ENCODE data around the gene C1orf210. TPM values are rescaled to one million over a fixed set of nuclear protein-coding genes. Genes with fewer than 3 reads are reported as not detected.

C1orf210 gene
- total RNA-seq, 1 experiment from 2014 or later = 5.9 TPM

DNA sequence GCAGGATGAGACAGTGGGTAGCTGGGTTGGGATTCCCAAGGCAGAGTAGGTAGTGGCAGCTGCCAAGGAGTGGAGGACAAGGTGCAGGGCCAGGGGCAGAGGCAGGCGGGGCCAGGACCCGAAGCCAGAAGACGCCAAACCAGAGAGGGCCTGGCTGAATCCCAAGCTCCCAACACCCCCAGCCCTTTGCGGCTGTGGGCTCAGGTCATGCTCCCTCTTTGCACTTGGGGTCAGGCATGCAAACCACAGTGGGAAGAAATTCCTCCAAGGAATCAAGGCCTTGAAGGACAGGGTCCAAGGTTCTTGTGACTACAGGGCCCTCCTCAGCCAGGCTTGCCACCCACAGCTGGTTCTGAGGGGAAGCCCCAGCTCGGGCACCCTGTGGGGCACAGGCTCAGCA lies 6.2 kb downstream of the C1orf210 start:
- no CpG with 5 or more reads among the region's 5 CpGs for WGBS (ENCODE audit: extremely low coverage, insufficient read length, low lambda C conversion rate)

More for the DNA sequence above, 6.2 kb downstream of the C1orf210 start:
- no peak overlapping the region for H3K4me3 Mint-ChIP-seq
- no peak overlapping the region for H4K5ac ChIP-seq (ENCODE audit: insufficient read length, low read depth, low read length)
- peaks cover 3% of the 10 kb centered on the region for H3K27me3 Mint-ChIP-seq (ENCODE audit: low read depth)
- no peaks in the 10 kb centered on the region for H3K23me2 ChIP-seq (ENCODE audit: insufficient read length, low read depth, low read length, poor library complexity, severe bottlenecking)
- H2BK120ac ChIP-seq (ENCODE audit: low read depth, low read length, poor library complexity, severe bottlenecking) = no peak overlapping the region
- H2BK15ac ChIP-seq (ENCODE audit: low read depth, low read length) = no peak overlapping the region
- H4K8ac ChIP-seq (replicated peaks; ENCODE audit: insufficient read length, low read depth, low read length) = no peak overlapping the region
- H2AFZ ChIP-seq (ENCODE audit: low read length) = no peak overlapping the region
- H4K91ac ChIP-seq (ENCODE audit: insufficient read length, low read depth, low read length) = no peak overlapping the region
- peaks cover 4% of the 10 kb centered on the region; the same call in 1 of the 2 replicates for H3K4me1 ChIP-seq (ENCODE audit: insufficient read depth, low read length)
- no peaks in the 10 kb centered on the region for H4K20me1 ChIP-seq (ENCODE audit: control insufficient read depth, insufficient read depth, insufficient read length)
- no peak overlapping the region for H3K56ac ChIP-seq (ENCODE audit: insufficient read length, low read depth, low read length)
- H3K18ac ChIP-seq (ENCODE audit: insufficient read length, low read depth, low read length) = no peak overlapping the region
- no peak overlapping the region for H3K14ac ChIP-seq (ENCODE audit: insufficient read depth, low read length)
- peaks cover 3 to 6% of the 10 kb centered on the region in 2 experiments for H3K4me1 Mint-ChIP-seq
- no peak overlapping the region for H3K23ac ChIP-seq (ENCODE audit: insufficient read length, low read depth, low read length)
- H3T11ph ChIP-seq (ENCODE audit: low read length) = no peak overlapping the region
- no peaks in the 10 kb centered on the region for H3K79me1 ChIP-seq (ENCODE audit: insufficient read depth, low read depth, low read length, poor library complexity, severe bottlenecking)
- H3K4ac ChIP-seq (ENCODE audit: low read depth, low read length) = no peak overlapping the region
- no peaks in the 10 kb centered on the region for H3K9me3 Mint-ChIP-seq
- H3K27ac Mint-ChIP-seq = no peak overlapping the region
- no peaks in the 10 kb centered on the region for H3K9me3 ChIP-seq (ENCODE audit: control insufficient read depth, low read depth, low read length)
- no peaks in the 10 kb centered on the region for H3K79me2 ChIP-seq (ENCODE audit: insufficient read depth, low read length)
- no peak overlapping the region for H2AK5ac ChIP-seq (ENCODE audit: insufficient read length, low read length)
- H2BK12ac ChIP-seq (ENCODE audit: insufficient read length, low read depth, low read length) = no peak overlapping the region
- H2BK5ac ChIP-seq (ENCODE audit: insufficient read length, low read length) = no peak overlapping the region
- H3K27ac ChIP-seq (ENCODE audit: insufficient read length, low read depth, low read length) = no peak overlapping the region
- H3K9ac ChIP-seq (ENCODE audit: extremely low read depth, insufficient read length, low read length) = no peak overlapping the region
- no peak overlapping the region for H3K4me2 ChIP-seq (ENCODE audit: insufficient read depth, insufficient read length, low read length)
- H3K36me3 Mint-ChIP-seq (ENCODE audit: insufficient read depth in 1 of 3, low read depth in 3 of 3) = peaks cover 0 to 21% (median 4%) of the 10 kb centered on the region in 3 experiments; a peak in 5 of 7 replicates
- no peaks in the 10 kb centered on the region for H3K27me3 ChIP-seq (ENCODE audit: insufficient read depth, low read length)
- TF ChIP-seq, protein P1, sequence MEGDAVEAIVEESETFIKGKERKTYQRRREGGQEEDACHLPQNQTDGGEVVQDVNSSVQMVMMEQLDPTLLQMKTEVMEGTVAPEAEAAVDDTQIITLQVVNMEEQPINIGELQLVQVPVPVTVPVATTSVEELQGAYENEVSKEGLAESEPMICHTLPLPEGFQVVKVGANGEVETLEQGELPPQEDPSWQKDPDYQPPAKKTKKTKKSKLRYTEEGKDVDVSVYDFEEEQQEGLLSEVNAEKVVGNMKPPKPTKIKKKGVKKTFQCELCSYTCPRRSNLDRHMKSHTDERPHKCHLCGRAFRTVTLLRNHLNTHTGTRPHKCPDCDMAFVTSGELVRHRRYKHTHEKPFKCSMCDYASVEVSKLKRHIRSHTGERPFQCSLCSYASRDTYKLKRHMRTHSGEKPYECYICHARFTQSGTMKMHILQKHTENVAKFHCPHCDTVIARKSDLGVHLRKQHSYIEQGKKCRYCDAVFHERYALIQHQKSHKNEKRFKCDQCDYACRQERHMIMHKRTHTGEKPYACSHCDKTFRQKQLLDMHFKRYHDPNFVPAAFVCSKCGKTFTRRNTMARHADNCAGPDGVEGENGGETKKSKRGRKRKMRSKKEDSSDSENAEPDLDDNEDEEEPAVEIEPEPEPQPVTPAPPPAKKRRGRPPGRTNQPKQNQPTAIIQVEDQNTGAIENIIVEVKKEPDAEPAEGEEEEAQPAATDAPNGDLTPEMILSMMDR (conservative IDR thresholded peaks at IDR 0.05) = no peak
- no peak overlapping the region for H2BK20ac ChIP-seq (ENCODE audit: low read depth, low read length, poor library complexity, severe bottlenecking)
- DNase-seq = no peak

Data from H9 (cell line).